Measurements from ENCODE around the gene UBXN11. TPM values are rescaled to one million over a fixed set of nuclear protein-coding genes. Genes with fewer than 3 reads are reported as not detected.

Gene UBXN11
- total and polyA plus RNA-seq, 2 of the 13 experiments (the other 11 are each of a cell fraction or from before 2014, with no cell fraction given): 9.3 to 10.4 TPM

DNA sequence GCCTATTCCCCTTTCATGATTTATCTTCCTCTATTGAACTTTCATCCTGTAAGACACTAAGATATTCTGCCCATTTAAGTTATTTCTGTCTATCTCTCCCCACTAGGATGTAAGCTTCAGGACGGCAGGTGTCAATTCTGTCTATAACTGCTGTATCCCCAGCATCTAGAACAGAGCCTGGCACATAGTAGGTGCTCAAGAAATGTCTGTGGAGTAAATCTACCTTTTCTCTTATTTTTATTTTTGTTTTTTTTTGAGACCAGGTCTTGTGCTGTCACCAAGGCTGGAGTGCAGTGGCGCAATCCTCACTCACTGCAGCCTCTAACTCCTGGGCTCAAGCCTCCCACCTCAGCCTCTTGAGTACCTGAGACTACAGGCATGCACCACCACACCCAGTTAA is 16.9 kb upstream of the UBXN11 start:
- TF ChIP-seq ZKSCAN1 (IDR thresholded peaks at IDR 0.05; ENCODE audit: low read length): 0 out of 2 replicates have a peak, but pooled peaks have one; percentile 21
- TF ChIP-seq SMC3 (IDR thresholded peaks at IDR 0.05; ENCODE audit: low read length): no peak
- no peaks in the 10 kb centered on the region for H3K4me1 ChIP-seq (ENCODE audit: insufficient read depth, low read length)
- H3K36me3 ChIP-seq (replicated peaks in 1 of 2; ENCODE audit: control insufficient read depth in 1 of 2, insufficient read depth in 2 of 2, low read length in 2 of 2): no peaks in the 10 kb centered on the region
- no peak for DNase-seq (ENCODE audit: low spot score)
- ChIA-PET POLR2A (no interaction called here), CTCF (ENCODE audit: low intra/inter-chr PET ratio, low total read pairs) (no interaction called here)
- no peak overlapping the region for H3K27ac ChIP-seq (ENCODE audit: extremely low read length, insufficient read depth, low read length)
- intact Hi-C loops (cut with micrococcal nuclease; ENCODE audit: unreplicated experiment): no loop called here
- H3K9me3 ChIP-seq (ENCODE audit: low read length): no peaks in the 10 kb centered on the region
- no peak overlapping the region for H3K4me3 ChIP-seq (replicated peaks in 1 of 3; ENCODE audit: insufficient read depth in 1 of 3, low read depth in 2 of 3, low read length in 3 of 3)
- H4K20me1 ChIP-seq (ENCODE audit: insufficient read depth, low read length): no peaks in the 10 kb centered on the region
- FAIRE-seq: no peak
- H3K9ac ChIP-seq (ENCODE audit: insufficient read depth, low read depth, low read length): no peak overlapping the region
- H2AFZ ChIP-seq (ENCODE audit: low read length): no peak overlapping the region
- H3K79me2 ChIP-seq (ENCODE audit: insufficient read depth, low read length): no peaks in the 10 kb centered on the region
- no peaks in the 10 kb centered on the region for H3K27me3 ChIP-seq (ENCODE audit: control insufficient read depth in 1 of 2, insufficient read depth in 2 of 2, low read length in 2 of 2)
- ATAC-seq: no peak
- in situ Hi-C loops (cut with HindIII; ENCODE audit: extremely low pct_ligation_motif_present, low pct_unique_long_range_greater_than_20kb): loop anchor here (5.0 kb wide), 2 partner anchors 39 to 41 kb away; partner anchors contain the start of gene SH3BGRL3
- no peak overlapping the region for H3K4me2 ChIP-seq (ENCODE audit: low read depth, low read length)
- WGBS (ENCODE audit: low lambda C conversion rate): 92% methylated on average over 2 of the region's 2 CpGs
- BruUV-seq (replicated peaks): no TSS peak

GRCh38 chr1:26322042-26322331 is 15.6 kb upstream of the UBXN11 start:
- in situ Hi-C loops (cut with HindIII; ENCODE audit: extremely low pct_ligation_motif_present, low pct_unique_long_range_greater_than_20kb) (loop anchor here (5.0 kb wide), 2 partner anchors 40 kb away; partner anchors contain the start of gene SH3BGRL3), intact Hi-C loops (cut with micrococcal nuclease; ENCODE audit: unreplicated experiment) (no loop called here)
- Histone ChIP-seq H3K4me2 (ENCODE audit: low read depth, low read length) (no peak overlapping the region), H3K9me3 (ENCODE audit: low read length) (no peaks in the 10 kb centered on the region), H3K27ac (ENCODE audit: extremely low read length, insufficient read depth, low read length) (no peak overlapping the region), H3K79me2 (ENCODE audit: insufficient read depth, low read length) (no peaks in the 10 kb centered on the region), H3K9ac (ENCODE audit: insufficient read depth, low read depth, low read length) (no peak overlapping the region), H3K27me3 (ENCODE audit: control insufficient read depth in 1 of 2, insufficient read depth in 2 of 2, low read length in 2 of 2) (no peaks in the 10 kb centered on the region), H3K4me3 (replicated peaks in 1 of 3; ENCODE audit: insufficient read depth in 1 of 3, low read depth in 2 of 3, low read length in 3 of 3) (no peak overlapping the region), H4K20me1 (ENCODE audit: insufficient read depth, low read length) (no peaks in the 10 kb centered on the region), H3K36me3 (replicated peaks in 1 of 2; ENCODE audit: control insufficient read depth in 1 of 2, insufficient read depth in 2 of 2, low read length in 2 of 2) (no peaks in the 10 kb centered on the region), H2AFZ (ENCODE audit: low read length) (no peak overlapping the region), H3K4me1 (ENCODE audit: insufficient read depth, low read length) (no peaks in the 10 kb centered on the region)
- ATAC-seq (0 out of 3 replicates have a peak, but pooled peaks have one; percentile 11), DNase-seq (ENCODE audit: low spot score) (no peak), FAIRE-seq (no peak)
- ChIA-PET CTCF (ENCODE audit: low intra/inter-chr PET ratio, low total read pairs) (interaction anchor here (1.1 to 2.3 kb wide), 4 partner anchors 36 to 132 kb away, joined by 3 to 26 read pairs (median 16); partner anchors contain the start of gene CATSPER4), POLR2A (interaction anchor here (0.8 to 1.1 kb wide), 3 partner anchors 29 to 152 kb away, joined by 3 to 5 read pairs (median 5); partner anchors contain the start of gene ZNF593)
- WGBS (ENCODE audit: low lambda C conversion rate): 70% methylated on average over 10 of the region's 10 CpGs
- no TSS peak for BruUV-seq (replicated peaks)
- TF ChIP-seq TEAD2 (CRISPR knock-in tag; IDR thresholded peaks at IDR 0.05): no peak
- no peak for TF ChIP-seq MYC (CRISPR knock-in tag; IDR thresholded peaks at IDR 0.05; ENCODE audit: borderline replicate concordance)
- no peak for TF ChIP-seq KLF16 (CRISPR knock-in tag; IDR thresholded peaks at IDR 0.05)
